Left renal cortex interstitium (tissue), 4 donors: ENCODE measurements around the gene FAM53B. TPM values are rescaled to one million over a fixed set of nuclear protein-coding genes. Genes with fewer than 3 reads are reported as not detected.
A peak's percentile ranks its signal among the peaks of the same experiment; 100 is the strongest.

ENCODE experiments used
- DNase-seq, 4 donors: peaks; one replicate each; pipeline ENCODE4 v3.0.0-alpha.2; 2013; ENCODE audit warnings: low read depth in 4 of 4, low spot score in 2 of 4, missing footprints in 1 of 4
- polyA plus RNA-seq, 4 donors: library from polyadenylated mRNA; unstranded; fragments of 120-200 nt; gene quantifications; one replicate each; pipeline ENCODE4 v1.2.1, GENCODE V29; 2013; ENCODE audit not compliant: insufficient read length in 4 of 4

Gene FAM53B
- polyA plus RNA-seq, 4 donors = 23.1 to 33.4 (median 28.0) TPM

- no peak for DNase-seq
Measured at GRCh38 chr10:124652200-124652599, 92.0 kb downstream of the FAM53B start.

- DNase-seq = no peak
Measured at GRCh38 chr10:124651402-124651891, 92.7 kb downstream of the FAM53B start.

- no peak for DNase-seq
Measured at GRCh38 chr10:124650820-124651401, 93.3 kb downstream of the FAM53B start.

- no peak for DNase-seq
Measured at GRCh38 chr10:124650263-124650662, 93.9 kb downstream of the FAM53B start.

GRCh38 chr10:124649214-124649613, 95.0 kb downstream of the FAM53B start:
- no peak for DNase-seq

- peak in 1 of 4 donors; percentile 49 for DNase-seq
Measured at GRCh38 chr10:124648738-124649137, 95.4 kb downstream of the FAM53B start.

GRCh38 chr10:124648131-124648475, 96.1 kb downstream of the FAM53B start:
- no peak for DNase-seq

- no peak for DNase-seq
Measured at GRCh38 chr10:124647421-124648130, 96.6 kb downstream of the FAM53B start.

GRCh38 chr10:124646483-124647352, 97.5 kb downstream of the FAM53B start:
- no peak for DNase-seq

GRCh38 chr10:124645467-124646095, 98.6 kb downstream of the FAM53B start:
- DNase-seq = no peak

GRCh38 chr10:124644771-124645415, 99.3 kb downstream of the FAM53B start:
- no peak for DNase-seq

GRCh38 chr10:124644236-124644635, 99.9 kb downstream of the FAM53B start:
- no peak for DNase-seq

- DNase-seq = no peak
Measured at GRCh38 chr10:124643330-124644009, 100.7 kb downstream of the FAM53B start.

GRCh38 chr10:124642088-124642710, 102.0 kb downstream of the FAM53B start:
- DNase-seq = no peak

- DNase-seq = no peak
Measured at GRCh38 chr10:124641282-124642087, 102.7 kb downstream of the FAM53B start.

GRCh38 chr10:124640538-124641231, 103.5 kb downstream of the FAM53B start:
- DNase-seq = no peak

GRCh38 chr10:124640056-124640455, 104.1 kb downstream of the FAM53B start:
- DNase-seq = no peak

- DNase-seq = no peak
Measured at GRCh38 chr10:124639646-124640045, 104.5 kb downstream of the FAM53B start.
